ENCODE results near the gene PGRMC2. TPM values are rescaled to one million over a fixed set of nuclear protein-coding genes. Genes with fewer than 3 reads are reported as not detected.
"Not testable (repeated sequence)": the region's sequence is repeated elsewhere in the genome, so short reads cannot be mapped to it uniquely, and the experiment has no call there.

PGRMC2 gene
- total and polyA plus RNA-seq, 4 donors, result 27.5 to 64.4 (median 56.9) TPM

DNA sequence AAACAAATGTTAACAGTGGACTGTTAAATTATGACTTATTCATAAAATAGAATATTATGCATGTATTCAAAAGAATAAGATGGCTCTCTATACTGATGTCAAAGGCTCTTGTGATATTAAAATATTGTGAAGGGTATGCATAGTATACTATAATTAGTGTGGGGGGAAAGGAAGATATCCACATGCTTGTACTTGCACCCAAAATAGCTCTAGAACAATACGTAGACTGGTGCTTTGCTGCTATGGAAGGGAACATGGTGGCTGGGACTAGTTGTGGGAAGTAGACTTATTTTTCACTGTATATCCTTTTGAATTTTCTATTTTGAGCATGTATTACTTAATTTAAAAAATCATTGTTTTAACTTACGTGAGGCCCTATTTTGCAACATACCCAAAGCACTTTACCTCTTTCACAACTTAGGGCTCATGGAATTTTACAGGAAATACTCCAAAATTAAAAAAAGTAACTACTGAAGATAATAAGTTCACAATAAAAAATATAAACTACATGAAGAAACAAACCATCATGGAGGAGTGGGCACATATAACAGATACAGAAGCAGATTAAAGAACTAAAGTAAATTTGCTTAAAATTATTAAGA lies 7.9 kb downstream of the PGRMC2 start:
- DNase-seq (ENCODE audit: low read depth in 4 of 6, low spot score in 6 of 6), result no peak
- Histone ChIP-seq H3K27me3 (ENCODE audit: control insufficient read depth, insufficient read depth, low read length) (no peaks in the 10 kb centered on the region), H3K36me3 (ENCODE audit: control insufficient read depth, insufficient read depth, low read length) (peaks cover 5% of the 10 kb centered on the region), H3K4me3 (ENCODE audit: low read depth, low read length) (no peak overlapping the region), H3K27ac (ENCODE audit: low read depth, low read length) (no peak overlapping the region), H3K4me1 (ENCODE audit: control insufficient read depth, insufficient read depth, low read length) (no peaks in the 10 kb centered on the region), H3K9me3 (ENCODE audit: control insufficient read depth, insufficient read depth, low read length) (no peaks in the 10 kb centered on the region)
- WGBS (ENCODE audit: insufficient coverage), result no CpG with 5 or more reads among the region's 2 CpGs

DNA sequence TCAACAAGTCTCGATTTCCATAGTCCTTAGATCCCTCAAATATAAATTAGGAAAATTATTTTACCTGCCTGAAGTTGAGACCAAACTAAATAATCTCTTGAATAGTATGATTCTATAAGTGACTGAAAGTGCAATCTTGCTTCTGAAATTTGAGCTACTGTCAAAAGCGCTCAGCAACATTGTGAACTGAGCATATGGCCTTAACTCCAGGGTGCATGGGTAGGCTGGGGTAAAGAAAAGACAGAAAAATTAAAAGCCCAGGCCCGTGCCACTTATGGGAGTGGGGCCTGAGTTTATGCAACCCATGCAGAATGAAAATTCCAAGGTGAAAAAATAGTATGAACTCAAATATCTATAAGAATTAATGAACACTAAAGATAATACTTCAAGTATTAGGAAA lies 9.8 kb downstream of the PGRMC2 start:
- WGBS (ENCODE audit: insufficient coverage), result 100% methylated on average over 1 of the region's 3 CpGs
- Histone ChIP-seq H3K36me3 (ENCODE audit: control insufficient read depth, insufficient read depth, low read length) (no peaks in the 10 kb centered on the region), H3K27me3 (ENCODE audit: control insufficient read depth, insufficient read depth, low read length) (no peaks in the 10 kb centered on the region), H3K4me3 (ENCODE audit: low read depth, low read length) (no peak overlapping the region), H3K27ac (ENCODE audit: low read depth, low read length) (no peak overlapping the region), H3K9me3 (ENCODE audit: control insufficient read depth, insufficient read depth, low read length) (no peaks in the 10 kb centered on the region), H3K4me1 (ENCODE audit: control insufficient read depth, insufficient read depth, low read length) (no peaks in the 10 kb centered on the region)
- DNase-seq (ENCODE audit: low read depth in 4 of 6, low spot score in 6 of 6), result no peak

DNA sequence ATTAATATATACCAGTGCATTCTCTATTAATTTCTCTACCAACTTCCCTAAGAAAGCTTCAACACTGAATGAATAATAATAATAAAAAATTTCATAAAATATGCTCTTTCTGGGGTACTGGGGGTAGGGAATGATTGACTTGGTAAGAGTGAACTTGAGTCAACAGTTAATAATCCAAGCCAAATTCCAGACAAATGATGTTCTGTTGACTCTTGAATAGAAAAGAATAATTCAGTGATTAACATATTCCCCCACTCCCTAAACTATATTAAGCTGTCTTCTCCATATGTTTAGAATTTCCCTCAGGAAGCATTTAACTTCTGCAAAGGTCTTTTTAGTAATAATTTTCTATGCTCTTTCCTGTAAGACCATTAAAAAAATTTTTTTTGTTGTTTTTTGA lies 12.3 kb downstream of the PGRMC2 start:
- DNase-seq (ENCODE audit: low read depth in 4 of 6, low spot score in 6 of 6), result peak in 1 of 6 donors; percentile 14
- Histone ChIP-seq H3K27ac (ENCODE audit: low read depth, low read length) (no peak overlapping the region), H3K4me1 (ENCODE audit: control insufficient read depth, insufficient read depth, low read length) (no peaks in the 10 kb centered on the region), H3K9me3 (ENCODE audit: control insufficient read depth, insufficient read depth, low read length) (no peaks in the 10 kb centered on the region), H3K27me3 (ENCODE audit: control insufficient read depth, insufficient read depth, low read length) (no peaks in the 10 kb centered on the region), H3K36me3 (ENCODE audit: control insufficient read depth, insufficient read depth, low read length) (no peaks in the 10 kb centered on the region), H3K4me3 (ENCODE audit: low read depth, low read length) (no peak overlapping the region)

DNA sequence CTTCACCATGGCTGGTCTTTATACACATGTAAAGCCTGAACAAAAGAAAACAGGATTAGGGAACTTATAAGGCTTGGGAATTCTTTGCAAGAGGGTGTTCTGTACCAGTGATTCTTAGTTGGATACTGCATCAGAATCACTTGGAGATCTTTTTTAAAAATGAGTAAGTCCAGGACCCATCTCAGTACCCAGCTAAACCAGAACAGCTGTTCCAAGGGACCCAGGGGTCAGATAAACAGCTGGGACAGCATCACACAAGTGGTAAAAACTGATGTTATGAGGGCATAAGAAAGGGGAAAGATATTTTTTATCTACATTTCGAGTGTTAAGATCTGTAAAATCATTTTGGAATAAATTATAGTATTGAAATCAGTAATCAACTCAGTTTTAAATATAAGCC lies 16.1 kb downstream of the PGRMC2 start:
- Histone ChIP-seq H3K4me3 (ENCODE audit: low read depth, low read length) (no peak overlapping the region), H3K4me1 (ENCODE audit: control insufficient read depth, insufficient read depth, low read length) (no peaks in the 10 kb centered on the region), H3K27me3 (ENCODE audit: control insufficient read depth, insufficient read depth, low read length) (no peaks in the 10 kb centered on the region), H3K27ac (ENCODE audit: low read depth, low read length) (no peak overlapping the region), H3K9me3 (ENCODE audit: control insufficient read depth, insufficient read depth, low read length) (no peaks in the 10 kb centered on the region), H3K36me3 (ENCODE audit: control insufficient read depth, insufficient read depth, low read length) (no peaks in the 10 kb centered on the region)
- DNase-seq (ENCODE audit: low read depth in 4 of 6, low spot score in 6 of 6), result no peak
- WGBS (ENCODE audit: insufficient coverage), result no CpG with 5 or more reads among the region's 1 CpG

DNA sequence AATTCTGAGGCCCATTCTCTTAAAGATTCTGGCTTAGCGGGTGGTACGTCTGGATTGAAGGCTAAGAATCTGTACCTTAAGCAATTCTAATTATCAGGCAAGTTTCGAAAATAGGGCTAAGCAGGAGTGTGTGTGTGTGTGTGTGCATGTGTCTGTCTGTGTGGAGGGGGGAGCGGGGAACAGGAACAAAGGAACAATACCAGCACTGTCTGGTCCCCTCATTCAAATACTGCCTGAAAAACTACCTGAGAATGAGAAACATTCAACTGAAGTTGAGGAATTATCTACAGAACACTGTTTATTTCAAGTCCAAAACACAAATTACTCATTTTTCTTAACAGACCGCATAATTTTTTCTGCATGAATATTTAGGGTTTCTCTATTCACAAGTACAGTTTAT lies 18.6 kb downstream of the PGRMC2 start:
- no peak for DNase-seq (ENCODE audit: low read depth in 4 of 6, low spot score in 6 of 6)
- Histone ChIP-seq H3K27ac (ENCODE audit: low read depth, low read length) (no peak overlapping the region), H3K4me3 (ENCODE audit: low read depth, low read length) (no peak overlapping the region), H3K4me1 (ENCODE audit: control insufficient read depth, insufficient read depth, low read length) (no peaks in the 10 kb centered on the region), H3K9me3 (ENCODE audit: control insufficient read depth, insufficient read depth, low read length) (no peaks in the 10 kb centered on the region), H3K36me3 (ENCODE audit: control insufficient read depth, insufficient read depth, low read length) (no peaks in the 10 kb centered on the region), H3K27me3 (ENCODE audit: control insufficient read depth, insufficient read depth, low read length) (no peaks in the 10 kb centered on the region)
- no CpG with 5 or more reads among the region's 5 CpGs for WGBS (ENCODE audit: insufficient coverage)

DNA sequence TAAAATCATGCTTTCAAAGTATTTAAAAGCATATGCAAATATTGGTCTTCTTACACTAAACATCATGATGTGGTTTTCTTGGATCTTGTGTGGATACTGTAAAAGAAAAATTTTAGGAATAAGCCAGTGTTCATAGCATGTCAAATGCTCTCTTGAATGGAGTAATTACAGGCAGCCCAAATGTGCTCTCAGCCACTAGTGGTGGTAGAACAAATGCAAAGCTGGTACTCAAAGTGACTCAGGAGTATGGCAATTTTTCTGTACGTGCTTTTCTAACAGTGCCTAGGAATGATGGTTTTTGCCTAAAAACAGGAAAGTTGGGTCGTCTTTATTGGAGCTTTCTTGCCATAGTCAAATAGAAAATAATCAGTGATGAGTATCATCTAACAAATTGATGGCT lies 19.9 kb downstream of the PGRMC2 start:
- DNase-seq (ENCODE audit: low read depth in 4 of 6, low spot score in 6 of 6), result no peak
- no peak overlapping the region for H3K4me3 ChIP-seq (ENCODE audit: low read depth, low read length)
- no peaks in the 10 kb centered on the region for H3K4me1 ChIP-seq (ENCODE audit: control insufficient read depth, insufficient read depth, low read length)
- no peak overlapping the region for H3K27ac ChIP-seq (ENCODE audit: low read depth, low read length)
- no CpG with 5 or more reads among the region's 2 CpGs for WGBS (ENCODE audit: insufficient coverage)
- no peaks in the 10 kb centered on the region for H3K9me3 ChIP-seq (ENCODE audit: control insufficient read depth, insufficient read depth, low read length)
- no peaks in the 10 kb centered on the region for H3K27me3 ChIP-seq (ENCODE audit: control insufficient read depth, insufficient read depth, low read length)
- no peaks in the 10 kb centered on the region for H3K36me3 ChIP-seq (ENCODE audit: control insufficient read depth, insufficient read depth, low read length)

DNA sequence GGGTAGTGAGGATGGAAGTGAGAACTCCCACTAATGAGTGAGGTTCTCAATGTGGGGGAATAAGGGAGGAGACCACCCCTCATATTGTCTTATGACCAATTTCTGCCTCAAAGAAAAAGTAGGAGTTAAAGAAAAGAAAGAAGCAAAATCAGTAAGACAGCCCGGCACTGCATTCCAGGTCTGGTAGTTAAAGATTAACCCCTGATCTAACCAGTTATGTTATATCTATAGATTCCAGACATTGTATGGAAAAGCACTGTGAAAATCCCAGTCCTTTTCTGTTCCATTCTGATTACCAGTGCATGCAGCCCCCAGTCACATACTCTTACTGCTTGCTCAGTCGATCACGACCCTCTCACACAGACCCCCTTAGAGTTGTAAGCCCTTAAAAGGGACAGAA lies 20.4 kb downstream of the PGRMC2 start:
- not testable (repeated sequence) for DNase-seq (ENCODE audit: low read depth in 4 of 6, low spot score in 6 of 6); H3K27ac ChIP-seq (ENCODE audit: low read depth, low read length); H3K36me3 ChIP-seq (ENCODE audit: control insufficient read depth, insufficient read depth, low read length); H3K4me3 ChIP-seq (ENCODE audit: low read depth, low read length); H3K27me3 ChIP-seq (ENCODE audit: control insufficient read depth, insufficient read depth, low read length); H3K4me1 ChIP-seq (ENCODE audit: control insufficient read depth, insufficient read depth, low read length); H3K9me3 ChIP-seq (ENCODE audit: control insufficient read depth, insufficient read depth, low read length)
- WGBS (ENCODE audit: insufficient coverage), result 58% methylated on average over 2 of the region's 3 CpGs

DNA sequence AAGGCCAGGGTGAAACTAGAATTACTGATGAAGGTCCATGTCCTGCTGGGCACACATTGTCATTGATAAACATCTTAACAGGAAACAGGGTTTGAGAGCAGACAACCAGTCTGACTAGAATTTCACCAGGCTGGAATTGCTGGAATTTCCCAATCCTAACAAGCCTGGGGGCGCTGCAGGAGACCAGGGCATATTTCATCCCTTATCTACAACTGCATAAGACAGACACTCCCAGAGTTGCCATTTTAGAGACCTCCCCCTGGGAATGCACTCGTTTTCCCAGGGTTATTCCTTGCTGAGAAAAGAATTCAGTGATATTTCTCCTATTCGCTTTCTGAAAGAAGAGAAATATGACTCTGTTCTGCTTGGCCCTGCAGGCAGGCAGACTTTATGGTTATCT lies 22.1 kb downstream of the PGRMC2 start:
- H3K36me3 ChIP-seq (ENCODE audit: control insufficient read depth, insufficient read depth, low read length); H3K4me1 ChIP-seq (ENCODE audit: control insufficient read depth, insufficient read depth, low read length); H3K9me3 ChIP-seq (ENCODE audit: control insufficient read depth, insufficient read depth, low read length); DNase-seq (ENCODE audit: low read depth in 4 of 6, low spot score in 6 of 6); H3K4me3 ChIP-seq (ENCODE audit: low read depth, low read length); H3K27ac ChIP-seq (ENCODE audit: low read depth, low read length); H3K27me3 ChIP-seq (ENCODE audit: control insufficient read depth, insufficient read depth, low read length): not testable (repeated sequence)
- 82% methylated on average over 3 of the region's 3 CpGs for WGBS (ENCODE audit: insufficient coverage)

DNA sequence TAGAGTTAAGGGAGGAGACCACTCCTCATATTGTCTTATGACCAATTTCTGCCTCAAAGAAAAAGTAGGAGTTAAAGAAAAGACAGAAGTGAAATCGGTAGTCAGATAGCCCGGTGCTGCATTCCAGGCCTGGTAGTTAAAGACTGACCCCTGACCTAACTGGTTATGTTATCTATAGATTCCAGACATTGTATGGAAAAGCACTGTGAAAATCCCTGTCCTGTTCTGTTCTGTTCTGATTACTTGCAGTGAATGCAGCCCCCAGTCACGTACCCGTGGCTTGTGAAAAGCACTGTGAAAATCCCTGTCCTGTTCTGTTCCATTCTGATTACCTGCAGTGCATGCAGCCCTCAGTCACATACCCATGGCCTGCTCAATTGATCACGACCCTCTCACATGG lies 27.7 kb downstream of the PGRMC2 start:
- DNase-seq (ENCODE audit: low read depth in 4 of 6, low spot score in 6 of 6); H3K27me3 ChIP-seq (ENCODE audit: control insufficient read depth, insufficient read depth, low read length); H3K27ac ChIP-seq (ENCODE audit: low read depth, low read length); H3K9me3 ChIP-seq (ENCODE audit: control insufficient read depth, insufficient read depth, low read length); H3K36me3 ChIP-seq (ENCODE audit: control insufficient read depth, insufficient read depth, low read length); H3K4me1 ChIP-seq (ENCODE audit: control insufficient read depth, insufficient read depth, low read length); H3K4me3 ChIP-seq (ENCODE audit: low read depth, low read length): not testable (repeated sequence)
- WGBS (ENCODE audit: insufficient coverage), result 90% methylated on average over 3 of the region's 5 CpGs

DNA sequence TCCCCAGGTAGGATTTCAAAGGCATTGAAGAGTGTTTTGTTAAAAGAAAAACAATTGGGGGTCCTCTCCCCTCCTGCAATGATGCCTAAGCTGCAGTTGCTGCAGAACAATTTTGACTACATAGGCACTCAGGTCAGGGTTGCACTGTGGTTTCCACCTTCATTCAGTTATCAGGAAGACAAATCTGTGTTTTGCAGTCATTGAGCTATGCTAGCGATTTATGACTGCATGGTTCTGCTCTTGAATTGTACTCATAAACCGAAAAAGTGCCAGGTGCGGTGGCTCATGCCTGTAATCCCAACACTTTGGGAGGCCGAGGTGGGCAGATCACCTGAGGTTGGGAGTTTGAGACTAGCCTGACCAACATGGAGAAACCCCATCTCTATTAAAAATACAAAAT lies 29.4 kb downstream of the PGRMC2 start:
- not testable (repeated sequence) for H3K27ac ChIP-seq (ENCODE audit: low read depth, low read length); DNase-seq (ENCODE audit: low read depth in 4 of 6, low spot score in 6 of 6); H3K36me3 ChIP-seq (ENCODE audit: control insufficient read depth, insufficient read depth, low read length); H3K9me3 ChIP-seq (ENCODE audit: control insufficient read depth, insufficient read depth, low read length); H3K27me3 ChIP-seq (ENCODE audit: control insufficient read depth, insufficient read depth, low read length); H3K4me1 ChIP-seq (ENCODE audit: control insufficient read depth, insufficient read depth, low read length); H3K4me3 ChIP-seq (ENCODE audit: low read depth, low read length)
- WGBS (ENCODE audit: insufficient coverage), result 96% methylated on average over 3 of the region's 4 CpGs
